Activated naive CD4-positive, alpha-beta T cell treated with anti-CD3 and anti-CD28 coated beads for 36 hours (primary cell): ENCODE results near the gene SLC39A10. TPM values are rescaled to one million over a fixed set of nuclear protein-coding genes. Genes with fewer than 3 reads are reported as not detected.

Experiments used
- CTCF ChIA-PET: fragments of 350-600 bp; sonication (Branson Sonifier 250); formaldehyde crosslinking; loops from one replicate; lab custom pipeline; 2021; ENCODE audit warnings: antibody characterized with exemption; lab: Charles Lee
- DNase-seq: peaks from one replicate; pipeline ENCODE4 v3.0.0-alpha.2; 2020
- H3K27ac Mint-ChIP-seq: one replicate; pipeline ENCODE4 v1.8.0; 2021; ENCODE audit warnings: mild to moderate bottlenecking, mixed read lengths
- H3K27me3 Mint-ChIP-seq: one replicate; pipeline ENCODE4 v1.8.0; 2021; ENCODE audit warnings: low read depth, mixed read lengths
- H3K36me3 Mint-ChIP-seq: one replicate; pipeline ENCODE4 v1.8.0; 2021; ENCODE audit warnings: low read depth, mixed read lengths
- H3K4me1 Mint-ChIP-seq: one replicate; pipeline ENCODE4 v1.8.0; 2021; ENCODE audit warnings: low read depth, mixed read lengths
- H3K4me3 Mint-ChIP-seq: one replicate; pipeline ENCODE4 v1.8.0; 2021; ENCODE audit warnings: mild to moderate bottlenecking, moderate library complexity, mixed read lengths
- H3K9me3 Mint-ChIP-seq: one replicate; pipeline ENCODE4 v1.8.0; 2021; ENCODE audit warnings: mixed read lengths
- intact Hi-C: fragments of 100-400 bp; cut with micrococcal nuclease; formaldehyde crosslinking; loops from one replicate; pipeline ENCODE4 v1.15.1; 2023
- total RNA-seq, 2 experiments: library from RNA; stranded (reverse); gene quantifications; one replicate each; pipeline ENCODE4 v1.2.3, GENCODE V29; 2021

SLC39A10 gene
- total RNA-seq, result 10 to 100 TPM; 37.4 to 41.0 TPM

- DNase-seq, result peak; percentile 98
- Mint-ChIP-seq H3K9me3 (no peaks in the 10 kb centered on the region), H3K4me1 (peaks cover 26% of the 10 kb centered on the region), H3K4me3 (peak within 1 kb of the TSS; percentile 99), H3K27ac (peak within 1 kb of the TSS; percentile 99), H3K27me3 (peaks cover 2% of the 10 kb centered on the region), H3K36me3 (peaks cover 32% of the 10 kb centered on the region)
- CTCF ChIA-PET, result interaction anchor here (0.7 to 2.1 kb wide), 9 partner anchors 8 to 411 kb away, joined by 3 to 9 read pairs (median 3); partner anchors contain the start of gene DNAH7
- intact Hi-C loops, result loop anchor here (1.0 to 5.0 kb wide), 5 partner anchors 170 to 1796 kb away; partner anchors contain the start of genes COQ10B and STK17B
These were observed at the start of gene SLC39A10 for GRCh38 chr2:195656859-195657633. Gene SLC39A10, plus strand, starts transcription at chr2:195657226. Its CDS starts 22,817 bp downstream, at chr2:195680043.

GRCh38 chr2:195608768-195609454 is 48.1 kb upstream of the SLC39A10 start:
- Mint-ChIP-seq H3K4me3 (no peak overlapping the region), H3K4me1 (peaks cover 22% of the 10 kb centered on the region), H3K9me3 (no peaks in the 10 kb centered on the region), H3K27me3 (no peaks in the 10 kb centered on the region), H3K27ac (no peak overlapping the region), H3K36me3 (no peaks in the 10 kb centered on the region)
- DNase-seq, result no peak
- CTCF ChIA-PET, result interaction anchor here (0.9 to 1.2 kb wide), 2 partner anchors 11 to 48 kb away, joined by 3 read pairs; partner anchors contain the start of gene SLC39A10
- intact Hi-C loops, result no loop called here

GRCh38 chr2:195610717-195611116 is 46.3 kb upstream of the SLC39A10 start:
- H3K4me1 Mint-ChIP-seq, result peaks cover 17% of the 10 kb centered on the region
- H3K27me3 Mint-ChIP-seq, result no peaks in the 10 kb centered on the region
- no peak for DNase-seq
- H3K36me3 Mint-ChIP-seq, result no peaks in the 10 kb centered on the region
- intact Hi-C loops, result no loop called here
- no peaks in the 10 kb centered on the region for H3K9me3 Mint-ChIP-seq
- H3K27ac Mint-ChIP-seq, result no peak overlapping the region
- H3K4me3 Mint-ChIP-seq, result no peak overlapping the region
- CTCF ChIA-PET, result no interaction called here

- intact Hi-C loops, result no loop called here
- H3K27me3 Mint-ChIP-seq, result no peaks in the 10 kb centered on the region
- no peak overlapping the region for H3K4me3 Mint-ChIP-seq
- peaks cover 17% of the 10 kb centered on the region for H3K4me1 Mint-ChIP-seq
- H3K9me3 Mint-ChIP-seq, result no peaks in the 10 kb centered on the region
- DNase-seq, result no peak
- no peak overlapping the region for H3K27ac Mint-ChIP-seq
- no peaks in the 10 kb centered on the region for H3K36me3 Mint-ChIP-seq
- CTCF ChIA-PET, result interaction anchor here (0.7 kb wide), 1 partner anchor 20 kb away, joined by 4 read pairs; no protein-coding TSS in a partner anchor
These were observed 44.2 kb upstream of the SLC39A10 start for GRCh38 chr2:195612611-195613495.

GRCh38 chr2:195613922-195614321 is 43.1 kb upstream of the SLC39A10 start:
- CTCF ChIA-PET, result interaction anchor here (1.0 kb wide), 1 partner anchor 38 kb away, joined by 3 read pairs; no protein-coding TSS in a partner anchor
- H3K27me3 Mint-ChIP-seq, result no peaks in the 10 kb centered on the region
- intact Hi-C loops, result no loop called here
- DNase-seq, result peak; percentile 12
- no peak overlapping the region for H3K27ac Mint-ChIP-seq
- H3K36me3 Mint-ChIP-seq, result no peaks in the 10 kb centered on the region
- no peak overlapping the region for H3K4me3 Mint-ChIP-seq
- peaks cover 15% of the 10 kb centered on the region for H3K4me1 Mint-ChIP-seq
- H3K9me3 Mint-ChIP-seq, result no peaks in the 10 kb centered on the region

GRCh38 chr2:195619590-195619989 is 37.4 kb upstream of the SLC39A10 start:
- intact Hi-C loops, result no loop called here
- Mint-ChIP-seq H3K4me1 (peaks cover 2% of the 10 kb centered on the region), H3K27ac (no peak overlapping the region), H3K4me3 (no peak overlapping the region), H3K27me3 (no peaks in the 10 kb centered on the region), H3K9me3 (no peaks in the 10 kb centered on the region), H3K36me3 (no peaks in the 10 kb centered on the region)
- no peak for DNase-seq
- CTCF ChIA-PET, result interaction anchor here (0.7 to 1.0 kb wide), 2 partner anchors 16 to 217 kb away, joined by 3 read pairs; no protein-coding TSS in a partner anchor

GRCh38 chr2:195620501-195620900 is 36.5 kb upstream of the SLC39A10 start:
- Mint-ChIP-seq H3K4me1 (peaks cover 2% of the 10 kb centered on the region), H3K36me3 (no peaks in the 10 kb centered on the region), H3K27me3 (no peaks in the 10 kb centered on the region), H3K9me3 (no peaks in the 10 kb centered on the region), H3K4me3 (no peak overlapping the region), H3K27ac (no peak overlapping the region)
- CTCF ChIA-PET, result no interaction called here
- DNase-seq, result no peak
- intact Hi-C loops, result no loop called here

- no peak for DNase-seq
- intact Hi-C loops, result no loop called here
- H3K27ac Mint-ChIP-seq, result no peak overlapping the region
- H3K36me3 Mint-ChIP-seq, result no peaks in the 10 kb centered on the region
- no peaks in the 10 kb centered on the region for H3K27me3 Mint-ChIP-seq
- H3K4me1 Mint-ChIP-seq, result peaks cover 5% of the 10 kb centered on the region
- H3K9me3 Mint-ChIP-seq, result no peaks in the 10 kb centered on the region
- H3K4me3 Mint-ChIP-seq, result no peak overlapping the region
- CTCF ChIA-PET, result no interaction called here
These were observed 34.1 kb upstream of the SLC39A10 start for GRCh38 chr2:195622966-195623365.

GRCh38 chr2:195626507-195626906 is 30.5 kb upstream of the SLC39A10 start:
- CTCF ChIA-PET, result interaction anchor here (0.6 kb wide), 1 partner anchor 103 kb away, joined by 3 read pairs; no protein-coding TSS in a partner anchor
- Mint-ChIP-seq H3K4me3 (no peak overlapping the region), H3K4me1 (peaks cover 3% of the 10 kb centered on the region), H3K9me3 (no peaks in the 10 kb centered on the region), H3K27ac (no peak overlapping the region), H3K36me3 (no peaks in the 10 kb centered on the region), H3K27me3 (no peaks in the 10 kb centered on the region)
- intact Hi-C loops, result no loop called here
- DNase-seq, result no peak

- intact Hi-C loops, result no loop called here
- Mint-ChIP-seq H3K27me3 (no peaks in the 10 kb centered on the region), H3K4me3 (no peak overlapping the region), H3K27ac (no peak overlapping the region), H3K9me3 (no peaks in the 10 kb centered on the region), H3K36me3 (no peaks in the 10 kb centered on the region), H3K4me1 (peaks cover 6% of the 10 kb centered on the region)
- DNase-seq, result no peak
- CTCF ChIA-PET, result no interaction called here
These were observed 28.4 kb upstream of the SLC39A10 start for GRCh38 chr2:195628666-195629065.

GRCh38 chr2:195632856-195633572 is 24.0 kb upstream of the SLC39A10 start:
- CTCF ChIA-PET, result no interaction called here
- intact Hi-C loops, result no loop called here
- Mint-ChIP-seq H3K9me3 (no peaks in the 10 kb centered on the region), H3K27me3 (no peaks in the 10 kb centered on the region), H3K4me3 (no peak overlapping the region), H3K4me1 (peaks cover 4% of the 10 kb centered on the region), H3K36me3 (no peaks in the 10 kb centered on the region), H3K27ac (no peak overlapping the region)
- DNase-seq, result no peak
